Spleen (tissue), 7 donors: Measurements from ENCODE around the gene SPIN1.

Source experiments
- CTCF ChIP-seq, 11 experiments: fragments of 200-600 bp in 7 of 11; fragments of 450-650 bp in 4 of 11; sonication (generic) in 4 of 11; IDR thresholded peaks in 8 of 11; conservative IDR thresholded peaks in 3 of 11; 1 replicate in 7 of 11; 2 replicates in 4 of 11; pipeline versions ENCODE4 v1.4.0 to v1.8.0; 2016 to 2021; ENCODE audit warnings: antibody characterized with exemption in 11 of 11, inconsistent platforms in 4 of 11, mild to moderate bottlenecking in 1 of 11
- POLR2A ChIP-seq, 3 donors: fragments of 450-650 bp; IDR thresholded peaks; one replicate each; pipeline ENCODE4 v1.5.1; 2017; ENCODE audit warnings: antibody characterized with exemption in 3 of 3, mild to moderate bottlenecking in 1 of 3
- donor health status: DM: no; HTN: no; CAD: no; lungs with moderate emphysema.
- donor health status: DM: no; HTN: no; CAD: no.
- donor health status: DM: no; HTN: no; CAD: no.

DNA sequence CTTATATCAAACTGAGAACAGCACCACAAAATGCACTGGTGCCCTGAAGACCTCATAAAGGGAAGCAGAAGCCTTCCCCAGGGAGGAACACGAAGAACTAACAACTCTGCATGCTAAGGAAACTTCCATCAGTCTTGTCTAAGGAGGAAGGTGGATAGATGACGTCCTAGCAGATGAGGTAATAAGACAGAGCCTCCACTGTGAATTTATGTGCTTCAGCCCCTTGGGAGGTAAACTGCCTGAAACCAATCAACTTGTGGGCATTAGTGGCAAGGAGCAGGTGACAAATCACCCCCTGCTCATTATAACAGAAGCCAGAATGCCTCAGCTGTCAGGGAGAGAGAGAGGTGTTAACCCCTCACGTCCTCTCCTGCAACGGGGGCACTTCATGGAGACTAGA, 48.9 kb upstream of the SPIN1 start:
- TF ChIP-seq CTCF (IDR thresholded peaks at IDR 0.05 in 8 of 11, conservative IDR thresholded peaks at IDR 0.05 in 3 of 11) (no peak), POLR2A (IDR thresholded peaks at IDR 0.05) (no peak)
